PC-3 (cell line): ENCODE data around the gene DNM1. TPM values are rescaled to one million over a fixed set of nuclear protein-coding genes. Genes with fewer than 3 reads are reported as not detected.

ENCODE experiments used
- ATAC-seq: fragments of 200-7000 bp; cut with Tn5 transposase; 2 replicates; pipeline ENCODE4 v1.9.1; 2020; ENCODE audit warnings: mild to moderate bottlenecking, moderate library complexity
- BruUV-seq: library from RNA; stranded (reverse); fragments of 400-500 nt; replicated peaks from 2 replicates; lab custom pipeline; 2021; lab: Mats Ljungman, UMichigan
- CTCF ChIA-PET: fragments of 300-600 bp; sonication (Branson Sonifier 250); formaldehyde crosslinking; loops from one replicate; lab custom pipeline; 2022; ENCODE audit warnings: antibody characterized with exemption; lab: Charles Lee
- POLR2A ChIA-PET: fragments of 300-600 bp; sonication (Branson Sonifier 250); formaldehyde crosslinking; loops from one replicate; lab custom pipeline; 2022; ENCODE audit warnings: antibody characterized with exemption; ENCODE audit not compliant: unreplicated experiment; lab: Charles Lee
- DNase-seq: peaks from one replicate; pipeline ENCODE4 v3.0.0-alpha.2; 2015
- H2AFZ ChIP-seq: fragments of 300-600 bp; sonication (generic); 2 replicates; pipeline ENCODE4 v1.6.0; 2016; ENCODE audit warnings: antibody characterized with exemption, low read length
- H3F3A ChIP-seq: fragments of 300-600 bp; sonication (generic); one replicate; pipeline ENCODE4 v1.6.0; 2017; ENCODE audit warnings: antibody characterized with exemption, low read length, control low read depth, mild to moderate bottlenecking; ENCODE audit not compliant: unreplicated experiment
- H3K27ac ChIP-seq: fragments of 300-600 bp; sonication (generic); 2 replicates; pipeline ENCODE4 v1.5.1; 2016; ENCODE audit warnings: mild to moderate bottlenecking, low read length
- H3K27me3 ChIP-seq: fragments of 300-600 bp; sonication (generic); 2 replicates; pipeline ENCODE4 v1.6.1; 2016; ENCODE audit warnings: low read length, mixed read lengths
- H3K36me3 ChIP-seq: fragments of 300-600 bp; sonication (generic); 2 replicates; pipeline ENCODE4 v1.6.1; 2016; ENCODE audit warnings: low read depth, mixed run types, low read length, mixed read lengths
- H3K4me1 ChIP-seq: fragments of 300-600 bp; sonication (generic); 2 replicates; pipeline ENCODE4 v1.5.1; 2016; ENCODE audit warnings: low read length; ENCODE audit not compliant: insufficient read depth
- H3K4me2 ChIP-seq: fragments of 300-600 bp; sonication (generic); 2 replicates; pipeline ENCODE4 v1.6.0; 2016; ENCODE audit warnings: low read length
- H3K4me3 ChIP-seq: fragments of 300-600 bp; sonication (generic); 2 replicates; pipeline ENCODE4 v1.5.1; 2016; ENCODE audit warnings: mild to moderate bottlenecking, low read length, mixed read lengths
- H3K79me2 ChIP-seq: fragments of 300-600 bp; sonication (generic); 2 replicates; pipeline ENCODE4 v1.6.1; 2017; ENCODE audit warnings: low read length, mixed read lengths
- H3K9ac ChIP-seq: fragments of 300-600 bp; sonication (generic); 2 replicates; pipeline ENCODE4 v1.6.0; 2016; ENCODE audit warnings: mild to moderate bottlenecking, low read length
- H3K9me2 ChIP-seq: fragments of 300-600 bp; sonication (generic); replicated peaks from 2 replicates; pipeline ENCODE4 v1.6.1; 2016; ENCODE audit warnings: mixed run types, low read length, mixed read lengths
- H3K9me3 ChIP-seq: fragments of 300-600 bp; sonication (generic); 2 replicates; pipeline ENCODE4 v1.6.1; 2016; ENCODE audit warnings: low read length, mixed read lengths
- H4K20me1 ChIP-seq: fragments of 300-600 bp; sonication (generic); 2 replicates; pipeline ENCODE4 v1.6.1; 2016; ENCODE audit warnings: low read length, mixed read lengths
- EZH2 ChIP-seq: fragments of 300-600 bp; sonication (generic); IDR thresholded peaks from one replicate; pipeline ENCODE4 v1.6.1; 2017; ENCODE audit warnings: antibody characterized with exemption, mild to moderate bottlenecking, low read length; ENCODE audit not compliant: unreplicated experiment
- EZH2phosphoT487 ChIP-seq: fragments of 300-600 bp; sonication (generic); IDR thresholded peaks from 2 replicates; pipeline ENCODE4 v1.6.1; 2018; ENCODE audit warnings: mild to moderate bottlenecking, antibody characterized with exemption, low read length, borderline replicate concordance
- intact Hi-C: fragments of 100-400 bp; cut with micrococcal nuclease; formaldehyde crosslinking; loops from 2 replicates; pipeline ENCODE4 v1.9.0; 2023
- microRNA-seq: library from miRNA; unstranded; fragments of <30 nt; microRNA quantifications from one replicate; pipeline ENCODE4 v1.1.0, GENCODE V29; 2020; ENCODE audit not compliant: unreplicated experiment
- total RNA-seq: library from RNA; depleted of rRNA; stranded (reverse); fragments of >200 nt; gene quantifications from 2 replicates; pipeline ENCODE4 v1.2.3, GENCODE V29; 2014; rRNA removed
- TF ChIP-seq, protein P1 (sequence below): fragments of 300-600 bp; sonication (generic); conservative IDR thresholded peaks from 2 replicates; pipeline ENCODE4 v1.5.1; 2017; ENCODE audit warnings: antibody characterized with exemption, low read depth, mild to moderate bottlenecking, low read length

Gene DNM1
- total RNA-seq, 1 experiment from 2014 or later: 24.1 TPM

- Histone ChIP-seq H3K9me2 (no peaks in the 10 kb centered on the region), H2AFZ (no peak overlapping the region), H4K20me1 (no peaks in the 10 kb centered on the region), H3K9me3 (no peaks in the 10 kb centered on the region), H3K79me2 (no peaks in the 10 kb centered on the region), H3K4me2 (no peak overlapping the region), H3K27me3 (no peaks in the 10 kb centered on the region), H3K4me1 (peaks cover 24% of the 10 kb centered on the region), H3K27ac (peak overlapping the region; percentile 43), H3K9ac (no peak overlapping the region), H3F3A (no peaks in the 10 kb centered on the region), H3K4me3 (no peak overlapping the region), H3K36me3 (peaks cover 5% of the 10 kb centered on the region; the same call in 1 of the 2 replicates)
- BruUV-seq: no TSS peak
- ATAC-seq (no peak), DNase-seq (no peak)
- ChIA-PET CTCF (interaction anchor here (0.6 kb wide), 1 partner anchor 104 kb away, joined by 4 read pairs; no protein-coding TSS in a partner anchor), POLR2A (no interaction called here)
- TF ChIP-seq EZH2phosphoT487 (no peak), EZH2 (no peak)
- TF ChIP-seq, protein P1, sequence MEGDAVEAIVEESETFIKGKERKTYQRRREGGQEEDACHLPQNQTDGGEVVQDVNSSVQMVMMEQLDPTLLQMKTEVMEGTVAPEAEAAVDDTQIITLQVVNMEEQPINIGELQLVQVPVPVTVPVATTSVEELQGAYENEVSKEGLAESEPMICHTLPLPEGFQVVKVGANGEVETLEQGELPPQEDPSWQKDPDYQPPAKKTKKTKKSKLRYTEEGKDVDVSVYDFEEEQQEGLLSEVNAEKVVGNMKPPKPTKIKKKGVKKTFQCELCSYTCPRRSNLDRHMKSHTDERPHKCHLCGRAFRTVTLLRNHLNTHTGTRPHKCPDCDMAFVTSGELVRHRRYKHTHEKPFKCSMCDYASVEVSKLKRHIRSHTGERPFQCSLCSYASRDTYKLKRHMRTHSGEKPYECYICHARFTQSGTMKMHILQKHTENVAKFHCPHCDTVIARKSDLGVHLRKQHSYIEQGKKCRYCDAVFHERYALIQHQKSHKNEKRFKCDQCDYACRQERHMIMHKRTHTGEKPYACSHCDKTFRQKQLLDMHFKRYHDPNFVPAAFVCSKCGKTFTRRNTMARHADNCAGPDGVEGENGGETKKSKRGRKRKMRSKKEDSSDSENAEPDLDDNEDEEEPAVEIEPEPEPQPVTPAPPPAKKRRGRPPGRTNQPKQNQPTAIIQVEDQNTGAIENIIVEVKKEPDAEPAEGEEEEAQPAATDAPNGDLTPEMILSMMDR: no peak
- intact Hi-C loops: no loop called here
Measured at GRCh38 chr9:128304136-128304970, 101.2 kb downstream of the DNM1 start.

Small RNA genes within 50 kb of the gene (microRNA-seq; reads per million reads assigned to microRNA genes)
- gene MIR199B (1.5 reads per million), gene MIR3154 (not detected)

Other genes with a start within 250 kb of the DNM1 start
- gene EEIG1, start 222.4 kb upstream of the DNM1 start, total RNA-seq: 10.8 and 26.1 TPM in 2 replicates
- gene NAIF1, start 136.1 kb upstream of the DNM1 start, total RNA-seq: 8.4 and 11.1 TPM in 2 replicates
- gene SLC25A25, start 135.1 kb upstream of the DNM1 start, total RNA-seq: 25.2 and 37.0 TPM in 2 replicates
- 250 and 258 TPM in 2 replicates for gene PTGES2, start 75.7 kb upstream of the DNM1 start, total RNA-seq
- gene LCN2, start 53.9 kb upstream of the DNM1 start, total RNA-seq: 153 and 154 TPM in 2 replicates
- gene BBLN, start 43.1 kb upstream of the DNM1 start, total RNA-seq: 158 and 171 TPM in 2 replicates
- 46.1 and 67.7 TPM in 2 replicates for gene CIZ1, start 11.8 kb upstream of the DNM1 start, total RNA-seq
- 60.5 and 86.1 TPM in 2 replicates for gene GOLGA2, start 72.6 kb downstream of the DNM1 start, total RNA-seq
- gene SWI5, start 72.9 kb downstream of the DNM1 start, total RNA-seq: 63.1 and 66.8 TPM in 2 replicates
- gene TRUB2, start 119.1 kb downstream of the DNM1 start, total RNA-seq: 24.9 and 32.2 TPM in 2 replicates
- 28.1 and 31.3 TPM in 2 replicates for gene COQ4, start 119.5 kb downstream of the DNM1 start, total RNA-seq
- 39.1 and 41.1 TPM in 2 replicates for gene SLC27A4, start 137.1 kb downstream of the DNM1 start, total RNA-seq
- 29.1 and 35.7 TPM in 2 replicates for gene URM1, start 168.0 kb downstream of the DNM1 start, total RNA-seq
- gene CERCAM, start 217.5 kb downstream of the DNM1 start, total RNA-seq: 19.1 and 23.1 TPM in 2 replicates